OCI-M2 (cell line): ENCODE results near the gene GRK2.
"Not testable (repeated sequence)": the region's sequence is repeated elsewhere in the genome, so short reads cannot be mapped to it uniquely, and the experiment has no call there.

Experiments
- DNase-seq: peaks from one replicate; lab custom pipeline; 2025; ENCODE audit not compliant: unreplicated experiment; lab: John Stamatoyannopoulos, UW

GRK2 gene

GRCh38 chr11:67253872-67254624 lies 12.2 kb upstream of the GRK2 start:
- DNase-seq: no peak

- DNase-seq: no peak
Measured at GRCh38 chr11:67254798-67255197, 11.5 kb upstream of the GRK2 start.

GRCh38 chr11:67255353-67255752 lies 10.9 kb upstream of the GRK2 start:
- no peak for DNase-seq

- DNase-seq: no peak
Measured at GRCh38 chr11:67255864-67256263, 10.4 kb upstream of the GRK2 start.

GRCh38 chr11:67256477-67257135 lies 9.7 kb upstream of the GRK2 start:
- DNase-seq: no peak

GRCh38 chr11:67260406-67260805 lies 5.9 kb upstream of the GRK2 start:
- DNase-seq: no peak

- DNase-seq: not testable (repeated sequence)
Measured at GRCh38 chr11:67260885-67261639, 5.2 kb upstream of the GRK2 start.

GRCh38 chr11:67261640-67261945 lies 4.7 kb upstream of the GRK2 start:
- no peak for DNase-seq

- DNase-seq: no peak
Measured at GRCh38 chr11:67261946-67262681, 4.2 kb upstream of the GRK2 start.

- DNase-seq: peak; percentile 18
Measured at GRCh38 chr11:67262731-67263675, 3.3 kb upstream of the GRK2 start.

GRCh38 chr11:67264260-67264659 lies 2.0 kb upstream of the GRK2 start:
- no peak for DNase-seq

- no peak for DNase-seq
Measured at GRCh38 chr11:67264877-67265632, 1.2 kb upstream of the GRK2 start.

- no peak for DNase-seq
Measured at GRCh38 chr11:67265633-67266448, 432 bp upstream of the GRK2 start.

- DNase-seq: no peak
Measured at GRCh38 chr11:67267188-67268080, 1.2 kb downstream of the GRK2 start.

- DNase-seq: no peak
Measured at GRCh38 chr11:67268081-67268961, 2.0 kb downstream of the GRK2 start.

GRCh38 chr11:67268962-67269268 lies 2.6 kb downstream of the GRK2 start:
- no peak for DNase-seq
